Endothelial cell of umbilical vein (primary cell): ENCODE measurements around the gene SULT1C4. TPM values are rescaled to one million over a fixed set of nuclear protein-coding genes. Genes with fewer than 3 reads are reported as not detected.
A peak's percentile ranks its signal among the peaks of the same experiment; 100 is the strongest.
"Not testable (repeated sequence)": the region's sequence is repeated elsewhere in the genome, so short reads cannot be mapped to it uniquely, and the experiment has no call there.

Experiments used
- BruUV-seq: library from RNA; stranded (reverse); fragments of 400-500 nt; replicated peaks from 2 replicates; lab custom pipeline; 2021; lab: Mats Ljungman, UMichigan
- CTCF ChIA-PET: fragments of 300-600, 350-600 bp; sonication (Branson Sonifier 250); formaldehyde crosslinking; loops from one replicate; lab custom pipeline; 2021; ENCODE audit warnings: antibody characterized with exemption, inconsistent platforms; lab: Charles Lee
- POLR2A ChIA-PET: fragments of 300-600, 350-600 bp; sonication (Branson Sonifier 250); formaldehyde crosslinking; loops from one replicate; lab custom pipeline; 2021; ENCODE audit warnings: antibody characterized with exemption, inconsistent platforms; lab: Charles Lee
- DNase-seq: peaks from one replicate; pipeline ENCODE4 v3.0.0-alpha.2; 2011; ENCODE audit warnings: low read depth, low spot score
- FAIRE-seq: peaks from 2 replicates; lab custom pipeline; 2011; peaks lifted over from hg19 to GRCh38; lab: Jason Lieb, UNC
- H2AFZ ChIP-seq: 2 replicates; pipeline ENCODE4 v1.6.0; 2012; ENCODE audit warnings: low read depth, low read length, control low read depth, inconsistent platforms
- H3K27ac ChIP-seq: 2 replicates; pipeline ENCODE4 v1.5.1; 2011; ENCODE audit warnings: low read depth, mild to moderate bottlenecking, control low read depth, low read length, moderate library complexity; ENCODE audit not compliant: insufficient read depth
- H3K27me3 ChIP-seq, 2 experiments: 2 replicates each; pipeline versions ENCODE4 v1.6.0 to v1.6.1; 2011; ENCODE audit warnings: low read length in 2 of 2, mixed read lengths in 1 of 2; ENCODE audit not compliant: control insufficient read depth in 2 of 2, insufficient read depth in 2 of 2
- H3K36me3 ChIP-seq, 2 experiments: 2 replicates in 1 of 2; 3 replicates in 1 of 2; pipeline ENCODE4 v1.5.1; 2011; ENCODE audit warnings: low read length in 2 of 2, mild to moderate bottlenecking in 1 of 2, moderate library complexity in 1 of 2; ENCODE audit not compliant: control insufficient read depth in 2 of 2, insufficient read depth in 2 of 2; ENCODE audit errors: extremely low read depth in 1 of 2
- H3K4me1 ChIP-seq: 3 replicates; pipeline ENCODE4 v1.5.1; 2011; ENCODE audit warnings: mild to moderate bottlenecking, low read length; ENCODE audit not compliant: control insufficient read depth, insufficient read depth; ENCODE audit errors: extremely low read depth
- H3K4me2 ChIP-seq: 2 replicates; pipeline ENCODE4 v1.6.1; 2011; ENCODE audit warnings: low read length, control low read depth, mixed read lengths; ENCODE audit not compliant: insufficient read depth
- H3K4me3 ChIP-seq, 3 experiments: fragments of 200-600 bp in 1 of 3; sonication (generic), shearing (Covaris generic) in 1 of 3; replicated peaks in 1 of 3; 2 replicates each; pipeline ENCODE4 v1.5.1; 2011 to 2016; ENCODE audit warnings: control low read depth in 3 of 3, low read length in 3 of 3, mild to moderate bottlenecking in 2 of 3, inconsistent platforms in 1 of 3, low read depth in 1 of 3, moderate library complexity in 1 of 3; ENCODE audit not compliant: insufficient read depth in 1 of 3
- H3K79me2 ChIP-seq: 2 replicates; pipeline ENCODE4 v1.6.0; 2012; ENCODE audit warnings: low read length, inconsistent platforms; ENCODE audit not compliant: control insufficient read depth, insufficient read depth
- H3K9ac ChIP-seq: replicated peaks from 2 replicates; pipeline ENCODE3; 2011; ENCODE audit warnings: low read length, control low read depth; ENCODE audit not compliant: insufficient read depth; ENCODE audit errors: extremely low read depth
- H3K9me1 ChIP-seq: replicated peaks from 3 replicates; pipeline ENCODE4 v1.6.0; 2011; ENCODE audit warnings: mild to moderate bottlenecking, low read length; ENCODE audit not compliant: control insufficient read depth, insufficient read depth; ENCODE audit errors: extremely low read depth
- H3K9me3 ChIP-seq: replicated peaks from 2 replicates; pipeline ENCODE4 v1.5.1; 2012; ENCODE audit warnings: low read length, inconsistent platforms; ENCODE audit not compliant: control insufficient read depth, insufficient read depth
- H4K20me1 ChIP-seq: replicated peaks from 2 replicates; pipeline ENCODE3; 2011; ENCODE audit warnings: mild to moderate bottlenecking, low read length; ENCODE audit not compliant: control insufficient read depth, insufficient read depth; ENCODE audit errors: extremely low read depth
- CTCF ChIP-seq, 2 donors: IDR thresholded peaks; 1 replicate in 1 of 2; 2 replicates in 1 of 2; pipeline ENCODE4 v1.5.1; 2011; ENCODE audit warnings: low read length in 2 of 2, mild to moderate bottlenecking in 2 of 2, moderate library complexity in 2 of 2, control low read depth in 1 of 2, inconsistent platforms in 1 of 2, low read depth in 1 of 2; ENCODE audit not compliant: insufficient read depth in 1 of 2; ENCODE audit errors: extremely low read depth in 1 of 2
- EZH2 ChIP-seq: IDR thresholded peaks from 2 replicates; pipeline ENCODE4 v1.6.1; 2012; ENCODE audit warnings: borderline replicate concordance, low read depth, mild to moderate bottlenecking, moderate library complexity, low read length, inconsistent platforms; ENCODE audit not compliant: severe bottlenecking
- FOS ChIP-seq: IDR thresholded peaks from 2 replicates; pipeline ENCODE4 v1.6.1; 2011; ENCODE audit warnings: mild to moderate bottlenecking, low read length, moderate library complexity, borderline replicate concordance; ENCODE audit not compliant: insufficient read depth
- GATA2 ChIP-seq: IDR thresholded peaks from 2 replicates; pipeline ENCODE4 v1.7.0; 2011; ENCODE audit warnings: low read depth, mild to moderate bottlenecking, moderate library complexity, mixed read lengths, low read length; ENCODE audit not compliant: insufficient read length, insufficient read depth
- JUN ChIP-seq: IDR thresholded peaks from 2 replicates; pipeline ENCODE4 v1.6.1; 2011; ENCODE audit warnings: borderline replicate concordance, low read depth; ENCODE audit not compliant: insufficient read length, insufficient read depth
- MYC ChIP-seq: IDR thresholded peaks from one replicate; pipeline ENCODE4 v1.6.1; 2011; ENCODE audit warnings: mild to moderate bottlenecking, low read depth, low read length
- POLR2A ChIP-seq: IDR thresholded peaks from 2 replicates; pipeline ENCODE4 v1.6.1; 2012; ENCODE audit warnings: low read depth, mild to moderate bottlenecking, control low read depth, low read length
- POLR2AphosphoS5 ChIP-seq: IDR thresholded peaks from 2 replicates; pipeline ENCODE4 v1.6.1; 2012; ENCODE audit warnings: low read depth, mild to moderate bottlenecking, control low read depth, low read length, moderate library complexity; ENCODE audit not compliant: insufficient read depth
- dilution Hi-C: fragments of 300-500 bp; cut with MboI; formaldehyde crosslinking; loops from one replicate; pipeline ENCODE4 v1.15.0; 2019; ENCODE audit warnings: low sequenced_read_pairs; ENCODE audit not compliant: extremely low pct_ligation_motif_present
- intact Hi-C: fragments of 100-400 bp; cut with micrococcal nuclease; formaldehyde crosslinking; loops from one replicate; pipeline ENCODE4 v1.10.0; 2022
- polyA plus RNA-seq, 4 experiments: library from polyadenylated mRNA; depleted of rRNA in 3 of 4; stranded (reverse) in 3 of 4; unstranded in 1 of 4; fragments of >200 nt; gene quantifications; 2 replicates each; pipeline versions ENCODE4 v1.2.1 to v1.2.3, GENCODE V29; 2011 to 2012; ENCODE audit warnings: missing spikeins in 1 of 4
- total RNA-seq: library from RNA; stranded (reverse); gene quantifications from 2 replicates; pipeline ENCODE4 v1.2.3, GENCODE V29; 2021
- TF ChIP-seq, protein P1 (sequence below): IDR thresholded peaks from 2 replicates; pipeline ENCODE4 v1.6.1; 2011; ENCODE audit not compliant: insufficient read depth, insufficient read length

SULT1C4 gene
- total and polyA plus RNA-seq, 2 donors (not counting 3 experiments of a cell fraction or from before 2014, with no cell fraction given) = 17.2 to 29.3 TPM

GRCh38 chr2:108428286-108429009, 50.7 kb downstream of the SULT1C4 start:
- Histone ChIP-seq H3K36me3 (no peaks in the 10 kb centered on the region), H3K27me3 (peaks cover 6 to 8% of the 10 kb centered on the region in 2 experiments), H4K20me1 (no peaks in the 10 kb centered on the region), H3K27ac (no peak overlapping the region), H3K4me1 (no peaks in the 10 kb centered on the region), H2AFZ (no peak overlapping the region), H3K4me3 (no peak overlapping the region), H3K9ac (no peak overlapping the region), H3K9me3 (no peaks in the 10 kb centered on the region), H3K9me1 (no peaks in the 10 kb centered on the region), H3K4me2 (no peak overlapping the region), H3K79me2 (no peaks in the 10 kb centered on the region)
- ChIA-PET POLR2A (no interaction called here), CTCF (interaction anchor here (0.8 to 1.4 kb wide), 2 partner anchors 11 to 156 kb away, joined by 4 read pairs; no protein-coding TSS in a partner anchor)
- no peak for TF ChIP-seq EZH2
- TF ChIP-seq GATA2 = no peak
- TF ChIP-seq FOS = no peak
- TF ChIP-seq, protein P1, sequence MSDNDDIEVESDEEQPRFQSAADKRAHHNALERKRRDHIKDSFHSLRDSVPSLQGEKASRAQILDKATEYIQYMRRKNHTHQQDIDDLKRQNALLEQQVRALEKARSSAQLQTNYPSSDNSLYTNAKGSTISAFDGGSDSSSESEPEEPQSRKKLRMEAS = no peak
- TF ChIP-seq POLR2A = no peak
- no peak for TF ChIP-seq POLR2AphosphoS5
- no peak for TF ChIP-seq CTCF (IDR thresholded peaks at IDR 0.05; ENCODE audit: extremely low read depth in 1 of 2, insufficient read depth in 1 of 2, low read depth in 1 of 2, low read length in 2 of 2)
- TF ChIP-seq MYC = no peak
- no peak for TF ChIP-seq JUN
- intact Hi-C loops = no loop called here
- no TSS peak for BruUV-seq
- FAIRE-seq = no peak
- peak; percentile 91 for DNase-seq
- dilution Hi-C loops = no loop called here

GRCh38 chr2:108435578-108435977, 57.8 kb downstream of the SULT1C4 start:
- H2AFZ ChIP-seq, H3K27me3 ChIP-seq, DNase-seq, intact Hi-C loops, H3K4me2 ChIP-seq, BruUV-seq, H3K9ac ChIP-seq, FAIRE-seq, H3K9me1 ChIP-seq, H3K9me3 ChIP-seq, POLR2A ChIA-PET, H3K27ac ChIP-seq, dilution Hi-C loops, H3K36me3 ChIP-seq, CTCF ChIA-PET, H4K20me1 ChIP-seq, H3K4me3 ChIP-seq, H3K4me1 ChIP-seq, H3K79me2 ChIP-seq: not testable (repeated sequence)
